IPS-18c (cell line): ENCODE measurements around the gene MAML2.

Source experiments
- H3K4me3 ChIP-seq: 2 replicates; pipeline ENCODE4 v1.7.0; 2013; ENCODE audit warnings: low read depth, mild to moderate bottlenecking, low read length, moderate library complexity; ENCODE audit not compliant: insufficient read depth
- H3K9me3 ChIP-seq: one replicate; pipeline ENCODE4 v1.6.1; 2013; ENCODE audit warnings: mild to moderate bottlenecking, low read length, moderate library complexity; ENCODE audit not compliant: control insufficient read depth, insufficient read depth

Gene MAML2

DNA sequence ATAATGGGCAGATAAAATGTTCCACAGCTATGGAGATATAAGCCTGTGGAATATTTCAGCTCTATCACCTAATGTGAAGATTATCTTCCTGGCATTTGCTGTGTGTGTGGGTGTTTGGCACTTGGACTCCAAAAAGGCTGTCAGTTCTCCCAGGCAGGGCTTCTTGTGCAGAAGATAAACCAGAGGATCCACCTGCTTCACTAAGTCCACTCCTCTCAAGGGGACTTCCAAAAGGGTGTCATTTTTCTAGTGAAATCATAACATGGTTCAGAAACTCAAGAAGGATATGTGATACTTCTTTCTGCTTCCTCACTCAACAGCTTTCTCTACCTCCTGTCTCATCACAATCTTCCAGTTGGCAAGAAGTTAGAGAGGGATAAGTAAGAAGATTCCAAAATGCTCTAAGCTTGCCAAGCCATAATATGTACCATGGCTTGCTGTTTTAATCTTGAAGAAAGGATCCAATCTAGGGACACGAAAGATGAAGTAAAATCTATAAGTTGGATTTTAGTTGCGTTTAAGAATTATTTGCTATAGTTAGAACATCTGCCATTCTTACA, 212.9 kb downstream of the MAML2 start:
- no peaks in the 10 kb centered on the region for H3K9me3 ChIP-seq
- H3K4me3 ChIP-seq: no peak overlapping the region

DNA sequence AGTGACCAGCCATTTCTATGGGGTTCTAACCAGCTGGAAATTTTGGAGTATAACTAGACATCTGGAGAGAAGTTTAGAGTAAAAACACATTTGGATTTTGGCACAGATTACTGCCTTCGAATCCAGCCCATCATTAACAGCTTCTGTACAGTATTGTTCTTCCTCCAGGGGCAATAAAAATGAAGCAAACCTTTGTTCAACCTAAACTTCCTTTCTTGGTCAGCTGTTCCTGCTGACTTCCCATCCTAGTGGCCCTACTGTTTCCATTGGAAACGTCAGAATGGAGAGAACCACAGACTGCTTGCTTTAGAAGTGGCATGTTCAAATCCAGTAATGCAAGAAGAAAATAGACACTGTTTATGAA, 215.4 kb downstream of the MAML2 start:
- no peaks in the 10 kb centered on the region for H3K9me3 ChIP-seq
- H3K4me3 ChIP-seq: no peak overlapping the region

DNA sequence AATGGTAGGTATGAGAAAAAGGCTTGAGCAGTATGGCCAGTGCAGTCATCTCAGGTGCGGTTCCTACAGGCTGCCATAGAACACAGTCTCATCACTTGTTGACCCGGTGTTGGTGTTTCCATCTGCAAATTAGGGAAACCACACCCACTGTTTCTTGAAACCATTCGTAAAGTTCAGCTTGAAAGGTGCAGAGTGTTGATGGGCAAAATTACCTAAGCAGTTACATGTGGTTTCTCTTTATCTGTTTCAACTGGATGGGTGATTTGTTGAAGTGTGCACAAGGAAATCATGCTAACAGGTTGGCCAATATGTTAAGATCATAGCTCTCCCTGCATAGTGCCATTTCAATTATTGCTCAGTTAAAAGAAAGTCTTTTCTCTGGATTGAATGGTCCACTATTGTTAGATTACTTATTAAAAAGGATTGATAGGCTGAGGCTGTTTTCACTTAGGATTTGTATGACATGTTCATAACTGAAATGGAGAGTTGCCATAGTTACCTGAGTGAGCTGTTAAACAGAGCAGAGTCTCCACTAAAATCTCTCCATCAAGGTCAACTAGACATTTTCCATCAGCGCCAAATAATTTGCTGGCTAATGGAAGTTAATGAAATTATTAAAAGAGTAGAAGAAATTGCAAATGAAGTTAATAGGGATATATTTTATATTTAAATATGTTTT, 215.9 kb downstream of the MAML2 start:
- Histone ChIP-seq H3K4me3 (no peak overlapping the region), H3K9me3 (no peaks in the 10 kb centered on the region)

DNA sequence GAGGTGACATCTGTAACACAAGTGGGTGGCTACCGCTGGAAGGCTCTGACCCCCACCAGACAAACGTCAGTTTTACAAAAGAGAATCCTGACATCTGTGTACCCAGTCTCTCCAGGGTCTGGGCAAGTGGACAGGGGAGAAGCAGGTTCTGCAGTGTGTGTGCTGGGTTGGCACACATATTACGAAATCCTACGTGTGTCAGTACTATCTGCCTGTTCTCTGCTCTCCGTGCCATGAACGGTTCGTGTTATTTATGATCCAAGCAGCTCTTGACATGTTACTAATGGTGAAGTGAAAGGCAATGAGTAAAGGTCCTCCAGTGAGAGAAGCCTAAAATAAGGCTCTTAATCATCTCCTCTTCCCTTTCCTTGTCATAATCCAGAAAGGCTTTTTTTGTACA, 217.6 kb downstream of the MAML2 start:
- Histone ChIP-seq H3K4me3 (no peak overlapping the region), H3K9me3 (no peaks in the 10 kb centered on the region)

DNA sequence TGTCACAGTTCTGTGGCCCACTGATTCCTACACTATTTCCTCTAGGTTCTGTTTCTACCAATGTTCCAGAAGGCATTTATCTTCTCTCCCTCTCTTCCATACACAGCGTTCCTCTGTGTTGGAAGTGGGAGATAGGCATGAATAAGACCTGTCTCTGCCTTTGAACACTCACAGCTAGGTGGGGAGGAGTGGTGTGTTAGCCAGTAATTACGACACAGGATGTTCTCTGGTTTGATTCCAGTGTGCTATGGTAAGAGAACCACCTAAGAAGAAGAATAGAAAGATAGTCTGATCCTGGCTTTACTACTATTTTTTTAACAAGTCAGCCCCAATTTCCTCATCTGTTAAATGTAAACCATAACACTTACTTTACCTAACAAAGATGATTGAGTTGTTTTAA, 218.8 kb downstream of the MAML2 start:
- H3K9me3 ChIP-seq: no peaks in the 10 kb centered on the region

DNA sequence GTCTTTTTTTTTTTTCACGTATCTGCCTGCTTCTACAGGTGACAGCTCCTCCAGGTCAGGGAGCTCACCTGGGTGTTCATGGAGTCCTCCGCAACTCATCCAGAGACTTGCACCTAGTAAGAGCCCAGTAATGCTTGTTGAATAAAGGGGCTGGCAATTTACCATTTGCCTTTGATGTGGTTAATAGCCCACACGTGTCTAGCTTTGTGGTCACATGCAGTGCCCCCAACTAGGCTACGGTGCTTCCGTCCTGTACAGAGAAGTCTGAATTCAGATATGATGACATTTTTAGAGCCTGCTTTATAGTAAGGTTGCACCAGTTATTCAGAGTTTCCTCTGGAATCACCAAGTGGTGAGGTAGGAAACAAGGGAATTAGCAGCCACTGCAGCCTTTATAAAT, 219.7 kb downstream of the MAML2 start:
- Histone ChIP-seq H3K4me3 (no peak overlapping the region), H3K9me3 (no peaks in the 10 kb centered on the region)

More for the DNA sequence above, 218.8 kb downstream of the MAML2 start:
- no peak overlapping the region for H3K4me3 ChIP-seq

DNA sequence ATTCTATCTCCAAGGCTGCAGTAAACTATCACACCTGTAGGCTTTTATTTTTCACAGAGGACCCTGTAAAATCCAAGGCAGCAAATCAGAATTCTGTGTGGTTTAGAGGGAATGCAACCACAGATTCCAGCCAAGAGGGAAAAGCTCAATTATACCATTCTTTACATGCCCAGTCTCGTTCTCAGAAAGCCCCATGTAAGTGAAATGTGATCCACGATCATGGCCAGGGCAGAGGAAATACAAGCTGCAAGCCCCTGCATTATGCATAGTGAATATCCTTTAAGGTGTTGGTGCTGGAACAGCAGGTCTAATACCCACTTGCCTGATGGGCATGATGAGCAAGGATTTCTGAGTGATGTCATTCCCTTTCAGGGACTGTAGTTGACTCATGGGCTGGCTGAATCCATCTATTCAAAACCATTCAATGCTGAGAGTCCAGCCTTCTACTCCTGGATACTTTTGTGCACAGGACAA, 220.4 kb downstream of the MAML2 start:
- H3K9me3 ChIP-seq: no peaks in the 10 kb centered on the region
- H3K4me3 ChIP-seq: no peak overlapping the region

DNA sequence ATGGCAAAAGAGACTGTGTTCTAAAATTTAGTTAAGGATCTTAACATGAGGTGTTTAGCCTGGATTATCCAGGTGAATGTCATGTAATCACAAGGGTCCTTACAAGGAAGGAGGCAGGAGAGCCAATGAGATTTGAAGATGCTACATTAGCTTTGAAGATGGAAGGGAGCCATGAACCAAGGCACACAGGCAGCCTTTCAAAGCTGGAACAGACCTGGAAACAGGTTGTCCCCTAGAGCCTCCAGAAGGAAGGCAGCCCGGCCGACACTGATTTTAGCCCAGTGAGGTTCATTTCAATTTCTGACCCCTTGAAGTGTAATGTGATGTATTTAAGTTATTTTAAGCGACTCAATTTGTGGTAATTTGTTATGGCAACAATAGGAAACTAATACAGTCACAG, 223.8 kb downstream of the MAML2 start:
- H3K4me3 ChIP-seq: no peak overlapping the region
- H3K9me3 ChIP-seq: no peaks in the 10 kb centered on the region

DNA sequence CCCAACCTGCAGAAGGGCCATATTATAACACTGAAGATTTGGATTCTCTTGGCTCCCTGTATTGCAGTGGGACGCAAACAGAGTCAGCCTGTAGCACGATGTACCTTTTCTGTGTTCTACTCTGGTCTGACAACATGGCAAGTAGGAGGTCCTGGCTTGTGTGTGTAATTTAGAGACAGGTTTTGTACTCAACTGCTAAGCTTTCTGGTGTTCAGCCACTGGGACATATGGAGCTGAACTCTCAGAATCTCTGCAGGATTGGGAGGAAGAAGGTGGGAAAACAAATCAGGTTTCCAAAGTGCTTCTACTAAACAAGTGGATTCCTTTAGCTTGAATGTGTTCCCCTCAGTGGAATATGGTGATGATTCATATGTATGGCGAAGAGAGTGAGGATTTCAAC, 226.6 kb downstream of the MAML2 start:
- no peak overlapping the region for H3K4me3 ChIP-seq
- no peaks in the 10 kb centered on the region for H3K9me3 ChIP-seq

DNA sequence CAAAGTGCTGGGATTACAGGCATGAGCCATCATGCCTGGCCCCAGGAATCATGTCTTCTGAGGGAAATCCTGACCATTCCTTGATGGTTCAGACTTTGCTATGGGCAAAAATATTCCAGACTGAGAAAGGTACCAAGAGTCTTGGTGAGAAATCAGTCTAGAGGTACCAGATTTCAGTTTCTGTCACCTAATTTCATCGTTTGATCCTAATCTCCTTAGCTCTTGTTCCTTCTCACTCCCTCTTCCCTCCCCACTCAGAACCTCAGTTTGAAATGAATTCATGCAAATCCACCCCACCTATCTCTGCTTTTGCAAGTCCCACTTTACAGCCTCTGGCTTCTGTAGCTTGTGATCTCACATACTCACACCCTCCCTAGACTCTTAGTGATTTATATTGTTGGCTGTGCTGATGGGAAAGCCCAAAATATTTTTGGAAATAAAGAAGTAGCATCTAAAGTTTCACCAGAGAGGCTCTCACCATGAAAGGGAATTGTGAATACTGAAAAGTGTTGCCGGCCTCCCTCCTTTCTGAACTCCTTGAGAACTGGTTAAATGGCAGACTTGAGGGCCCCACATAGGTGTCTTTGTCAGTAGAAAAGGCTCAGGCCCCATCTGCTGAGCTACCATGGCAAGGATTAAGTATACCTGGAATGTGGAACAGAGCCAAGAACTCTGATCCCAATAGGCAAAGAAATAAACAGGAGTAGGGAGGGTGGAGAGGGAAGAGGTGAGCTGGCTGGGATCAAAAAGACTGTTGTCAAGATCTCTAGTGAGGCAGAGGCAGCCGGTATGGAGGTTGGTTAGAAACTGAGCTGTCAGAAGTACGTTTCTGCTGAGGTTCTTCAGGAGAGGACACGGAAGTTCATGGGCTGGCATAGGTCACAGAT, 228.6 kb downstream of the MAML2 start:
- no peak overlapping the region for H3K4me3 ChIP-seq
- no peaks in the 10 kb centered on the region for H3K9me3 ChIP-seq

DNA sequence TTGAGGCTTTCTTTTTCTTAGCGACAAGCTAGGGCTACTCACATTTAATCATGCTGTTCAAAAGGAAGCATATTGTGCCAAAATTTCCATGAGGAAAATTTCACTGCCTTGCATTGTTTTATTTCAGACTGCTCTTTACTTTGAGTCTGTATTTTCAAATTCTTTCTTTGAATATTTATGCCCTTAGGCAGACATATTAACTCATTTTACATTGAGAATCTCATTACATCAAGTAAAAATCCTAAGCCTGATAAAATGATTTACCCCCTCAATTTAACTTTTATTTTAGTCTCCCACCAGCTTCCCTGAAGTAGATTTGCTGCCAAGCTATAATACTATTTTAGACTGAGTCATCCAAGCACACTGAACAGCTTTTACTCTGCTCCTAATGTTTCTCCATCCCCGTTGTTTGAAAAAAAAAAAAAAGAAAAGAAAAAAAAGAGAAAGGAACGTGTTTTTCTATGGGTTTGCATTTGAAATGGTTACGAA, 229.8 kb downstream of the MAML2 start:
- no peak overlapping the region for H3K4me3 ChIP-seq
- H3K9me3 ChIP-seq: no peaks in the 10 kb centered on the region

DNA sequence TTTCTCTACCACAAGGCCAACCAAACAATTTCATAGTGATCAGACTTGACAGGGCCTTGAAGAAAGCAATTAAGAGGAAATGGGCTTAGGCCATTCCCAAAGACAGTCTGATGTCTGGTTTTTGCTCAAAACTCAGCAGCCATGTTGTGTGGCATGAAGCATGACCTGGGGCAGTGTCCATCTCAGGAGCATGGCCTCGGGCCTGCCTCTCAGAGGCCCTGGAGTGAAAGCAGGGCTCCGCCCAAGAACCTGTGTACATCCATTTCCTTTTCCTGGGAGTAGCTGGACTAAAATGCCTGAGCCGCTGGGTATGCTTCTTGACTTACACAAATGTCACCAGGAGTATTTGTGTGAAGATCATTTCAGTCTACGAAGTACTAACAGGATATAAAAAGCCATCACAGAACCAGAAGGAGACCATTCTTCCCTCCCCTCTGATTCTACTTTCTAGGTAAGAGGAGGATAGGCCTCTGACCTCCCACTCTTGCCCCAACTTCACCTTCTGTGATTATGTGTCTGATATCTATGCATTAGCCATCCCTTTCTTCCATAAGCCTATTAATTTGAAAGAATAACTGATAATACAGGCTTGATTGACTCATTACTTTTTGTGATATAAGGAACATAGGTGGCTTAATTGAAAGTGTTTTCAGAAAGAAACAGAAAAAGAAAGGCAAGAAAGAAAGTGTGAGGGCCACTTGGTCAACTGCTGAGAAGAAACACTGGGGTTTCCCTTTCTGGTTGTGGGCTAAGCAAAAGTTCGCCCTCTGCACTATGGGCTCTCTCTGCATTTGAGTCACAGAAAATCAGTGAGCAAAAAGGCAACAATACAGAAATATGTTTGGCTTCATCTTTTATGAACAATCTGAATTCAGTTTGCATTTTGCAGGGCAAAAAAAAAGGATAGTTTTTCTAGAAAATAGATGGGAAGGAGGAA, 230.5 kb downstream of the MAML2 start:
- H3K9me3 ChIP-seq: no peaks in the 10 kb centered on the region
- no peak overlapping the region for H3K4me3 ChIP-seq

DNA sequence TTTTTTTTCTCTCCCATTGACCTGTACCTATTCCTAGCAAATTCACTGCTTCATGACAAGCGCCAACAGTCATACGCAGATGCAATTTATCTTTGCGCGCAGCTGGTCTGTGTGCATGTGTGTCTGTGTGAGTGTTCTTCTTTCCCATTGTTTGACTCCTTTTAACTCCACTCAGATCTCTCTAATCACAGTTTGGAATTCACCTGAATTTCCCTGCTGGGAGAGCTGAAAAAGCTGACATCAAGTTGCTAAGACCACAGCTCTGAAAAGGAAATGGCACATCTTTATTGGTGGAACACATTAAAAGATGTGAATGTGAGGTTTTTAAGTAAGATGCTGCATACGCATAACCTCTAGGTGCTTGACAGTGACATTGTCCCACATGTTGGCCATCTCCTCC, 231.7 kb downstream of the MAML2 start:
- Histone ChIP-seq H3K4me3 (no peak overlapping the region), H3K9me3 (no peaks in the 10 kb centered on the region)

DNA sequence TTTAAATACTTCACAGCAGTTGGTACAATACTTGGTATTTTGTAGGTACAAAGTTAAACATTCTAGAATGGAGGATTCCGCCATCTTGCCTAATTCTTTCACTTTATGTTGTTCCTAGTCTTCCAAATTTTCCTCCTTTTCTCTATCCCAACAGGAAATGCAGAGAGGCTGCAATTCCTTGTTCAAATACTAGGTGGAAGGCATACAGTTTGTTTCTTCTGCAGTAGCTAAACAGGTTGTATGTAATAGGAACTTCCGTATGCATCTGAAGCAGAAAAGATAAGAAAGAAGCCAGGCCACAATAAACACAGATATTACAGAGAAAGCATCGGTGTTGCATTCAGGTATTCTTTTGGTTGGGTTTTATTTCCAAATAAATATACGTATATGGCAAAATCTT, 232.7 kb downstream of the MAML2 start:
- Histone ChIP-seq H3K4me3 (no peak overlapping the region), H3K9me3 (no peaks in the 10 kb centered on the region)

DNA sequence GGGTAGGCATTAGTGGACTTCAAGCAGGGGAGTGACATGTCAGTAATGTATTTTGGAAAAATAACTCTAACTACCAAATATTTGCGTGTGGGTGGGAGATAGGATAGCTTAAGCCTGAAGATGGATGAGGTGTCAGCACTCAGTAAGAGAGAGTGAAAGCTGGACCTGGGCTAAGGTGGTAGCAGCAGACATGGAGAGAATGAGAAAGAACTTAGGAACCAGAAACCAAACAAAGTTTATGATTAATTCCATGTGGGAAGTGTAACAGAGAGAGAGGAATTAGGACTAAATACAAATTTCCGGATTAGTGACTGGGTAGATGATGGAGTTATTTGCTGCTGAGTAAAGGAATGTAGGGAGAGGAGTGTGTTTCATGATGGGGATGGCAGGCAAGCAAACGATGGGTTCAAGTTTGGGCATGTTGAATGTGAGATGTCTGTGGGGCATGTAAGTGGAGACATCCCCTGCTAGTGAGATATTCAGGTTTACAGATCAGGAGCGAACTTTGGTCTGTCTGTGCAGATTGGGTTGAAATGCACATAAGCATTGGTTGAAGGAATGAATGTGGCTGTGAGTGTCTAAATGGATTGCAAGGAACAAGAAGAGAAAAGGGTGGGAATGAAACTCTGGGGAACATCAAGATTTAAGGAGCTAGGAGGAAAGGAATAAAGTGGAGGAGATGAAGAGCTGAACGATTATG, 233.5 kb downstream of the MAML2 start:
- no peaks in the 10 kb centered on the region for H3K9me3 ChIP-seq
- no peak overlapping the region for H3K4me3 ChIP-seq

DNA sequence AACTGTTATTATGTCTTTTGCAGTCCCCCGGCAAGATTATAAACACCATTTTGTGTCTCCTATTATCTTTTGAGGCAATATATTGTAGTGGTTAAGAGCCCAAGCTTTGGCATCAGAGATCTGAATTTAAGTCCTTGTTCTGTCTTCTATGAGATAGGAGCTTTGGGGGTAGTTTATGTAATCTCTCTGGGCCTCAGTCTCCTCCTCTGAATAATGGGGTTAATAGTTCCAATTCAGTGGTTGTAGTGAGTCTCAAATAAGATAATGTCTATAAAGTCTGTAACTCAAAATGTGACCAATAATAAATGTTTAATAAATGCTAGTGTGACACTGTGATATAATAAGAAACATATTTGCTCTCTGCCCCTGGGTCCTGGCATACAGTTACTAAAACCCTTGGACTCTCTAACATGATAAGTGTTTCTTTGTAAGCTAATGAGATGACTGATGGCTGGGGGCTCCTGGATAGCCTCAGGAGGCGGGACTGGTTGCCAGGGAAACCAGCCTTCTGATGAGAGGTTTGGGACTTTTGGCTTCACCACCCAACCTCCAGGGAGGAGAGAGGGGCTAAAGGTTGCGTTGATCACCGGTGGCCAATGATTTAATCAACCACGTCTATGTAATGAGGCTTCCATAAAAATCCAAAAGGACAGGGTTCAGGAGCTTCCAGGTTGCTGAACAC, 235.7 kb downstream of the MAML2 start:
- Histone ChIP-seq H3K4me3 (no peak overlapping the region), H3K9me3 (no peaks in the 10 kb centered on the region)
